ENCODE data around the gene MISP.

The MISP gene

GRCh38 chr19:788686-788982, 37.7 kb downstream of the MISP start:
- Histone ChIP-seq H3K18ac (ENCODE audit: low read length) (peak overlapping the region; percentile 68), H3K79me1 (ENCODE audit: low read length) (peaks cover 22% of the 10 kb centered on the region), H4K8ac (ENCODE audit: low read depth, low read length) (peak overlapping the region; percentile 50), H4K91ac (ENCODE audit: low read depth, low read length) (peak overlapping the region; percentile 95), H2BK5ac (ENCODE audit: low read depth, low read length, poor library complexity) (peak overlapping the region; percentile 88), H3K9ac (ENCODE audit: low read length) (peak overlapping the region; percentile 24), H3K79me2 (ENCODE audit: control insufficient read depth, insufficient read depth, low read length, poor library complexity) (no peaks in the 10 kb centered on the region), H3K4me2 (ENCODE audit: low read length) (peak overlapping the region; percentile 40), H3K4ac (ENCODE audit: low read depth, low read length) (no peak overlapping the region), H4K12ac (ENCODE audit: low read depth, low read length) (no peak overlapping the region), H3K27ac (ENCODE audit: low read depth, low read length) (peak overlapping the region; percentile 92), H2AK5ac (ENCODE audit: low read length) (no peak overlapping the region), H2BK120ac (ENCODE audit: insufficient read depth, low read length, poor library complexity) (peak overlapping the region; percentile 87), H3K23ac (ENCODE audit: low read length) (no peak overlapping the region), H2AFZ (ENCODE audit: insufficient read depth, low read length, poor library complexity) (peak overlapping the region; percentile 64), H3K14ac (ENCODE audit: low read length) (peak overlapping the region; percentile 78), H2BK12ac (ENCODE audit: low read length) (peak overlapping the region; percentile 93), H3K4me3 (ENCODE audit: low read depth, low read length) (no peak overlapping the region), H3K27me3 (ENCODE audit: insufficient read depth, low read length) (no peaks in the 10 kb centered on the region), H3K9me3 (ENCODE audit: insufficient read depth, low read depth, low read length) (no peaks in the 10 kb centered on the region), H3K4me1 (ENCODE audit: control insufficient read depth in 1 of 2, insufficient read depth in 2 of 2, low read length in 2 of 2) (peaks cover 19 to 21% of the 10 kb centered on the region in 2 experiments), H3K36me3 (ENCODE audit: control insufficient read depth in 1 of 2, insufficient read depth in 2 of 2, low read length in 2 of 2) (no peaks in the 10 kb centered on the region)
- DNase-seq, result no peak
- whole genome bisulfite sequencing (ENCODE audit: extremely low coverage, insufficient coverage, insufficient read length), result no CpG with 5 or more reads among the region's 11 CpGs

DNA sequence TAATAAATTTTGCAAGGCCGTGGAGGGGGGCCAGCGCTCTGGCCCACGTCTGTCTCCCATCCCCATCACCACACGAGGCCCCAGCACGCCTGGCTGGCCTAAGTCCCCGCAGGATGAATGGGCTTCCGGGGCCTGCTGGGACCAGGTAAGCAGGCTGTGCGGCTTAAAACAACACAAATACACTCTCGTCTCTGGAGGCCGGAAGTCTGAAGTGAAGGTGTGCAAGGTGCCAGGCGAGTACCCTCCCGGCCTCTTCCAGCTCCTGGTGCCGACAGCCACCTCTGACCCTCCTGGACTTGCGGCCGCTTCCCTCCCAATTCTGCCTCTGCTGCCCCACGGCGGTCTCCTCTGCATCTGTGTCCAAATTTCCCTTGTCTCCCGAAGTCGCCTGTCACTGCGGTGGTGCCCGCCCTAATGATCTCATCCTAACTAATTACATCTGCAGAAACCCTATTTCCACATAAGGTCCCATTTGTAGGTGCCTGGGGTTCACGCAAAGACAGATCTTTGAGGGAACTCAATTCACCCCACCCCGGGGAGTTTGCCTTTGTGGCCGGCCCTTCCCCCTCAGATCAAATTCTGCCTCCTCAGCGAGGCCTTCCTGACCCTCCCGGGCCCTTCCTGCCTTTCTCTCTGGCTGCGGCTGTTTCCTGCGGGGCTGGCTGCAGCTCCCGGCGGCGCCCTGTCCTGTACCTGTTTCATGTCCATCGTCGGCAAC, 38.2 kb downstream of the MISP start:
- Histone ChIP-seq H3K79me2 (ENCODE audit: control insufficient read depth, insufficient read depth, low read length, poor library complexity) (no peaks in the 10 kb centered on the region), H3K4me3 (ENCODE audit: low read depth, low read length) (no peak overlapping the region), H3K27ac (ENCODE audit: low read depth, low read length) (peak overlapping the region; percentile 92), H3K79me1 (ENCODE audit: low read length) (peaks cover 22% of the 10 kb centered on the region), H4K12ac (ENCODE audit: low read depth, low read length) (peak overlapping the region; percentile 49), H3K9ac (ENCODE audit: low read length) (peak overlapping the region; percentile 2), H3K9me3 (ENCODE audit: insufficient read depth, low read depth, low read length) (no peaks in the 10 kb centered on the region), H3K27me3 (ENCODE audit: insufficient read depth, low read length) (no peaks in the 10 kb centered on the region), H4K91ac (ENCODE audit: low read depth, low read length) (peak overlapping the region; percentile 95), H3K23ac (ENCODE audit: low read length) (no peak overlapping the region), H2BK5ac (ENCODE audit: low read depth, low read length, poor library complexity) (peak overlapping the region; percentile 88), H3K14ac (ENCODE audit: low read length) (peak overlapping the region; percentile 78), H2AFZ (ENCODE audit: insufficient read depth, low read length, poor library complexity) (peak overlapping the region; percentile 64), H3K4me1 (ENCODE audit: control insufficient read depth in 1 of 2, insufficient read depth in 2 of 2, low read length in 2 of 2) (peaks cover 19 to 21% of the 10 kb centered on the region in 2 experiments), H3K4ac (ENCODE audit: low read depth, low read length) (peak overlapping the region; percentile 44), H4K8ac (ENCODE audit: low read depth, low read length) (peak overlapping the region; percentile 50), H3K18ac (ENCODE audit: low read length) (peak overlapping the region; percentile 82), H3K4me2 (ENCODE audit: low read length) (peak overlapping the region; percentile 40), H2BK120ac (ENCODE audit: insufficient read depth, low read length, poor library complexity) (peak overlapping the region; percentile 87), H3K36me3 (ENCODE audit: control insufficient read depth in 1 of 2, insufficient read depth in 2 of 2, low read length in 2 of 2) (no peaks in the 10 kb centered on the region), H2BK12ac (ENCODE audit: low read length) (peak overlapping the region; percentile 93), H2AK5ac (ENCODE audit: low read length) (peak overlapping the region; percentile 59)
- WGBS (ENCODE audit: extremely low coverage, insufficient coverage, insufficient read length), result no CpG with 5 or more reads among the region's 33 CpGs
- DNase-seq, result no peak

GRCh38 chr19:789701-790060, 38.8 kb downstream of the MISP start:
- Histone ChIP-seq H2AFZ (ENCODE audit: insufficient read depth, low read length, poor library complexity) (peak overlapping the region; percentile 47), H3K27me3 (ENCODE audit: insufficient read depth, low read length) (no peaks in the 10 kb centered on the region), H2BK5ac (ENCODE audit: low read depth, low read length, poor library complexity) (peak overlapping the region; percentile 71), H4K8ac (ENCODE audit: low read depth, low read length) (peak overlapping the region; percentile 46), H2BK120ac (ENCODE audit: insufficient read depth, low read length, poor library complexity) (peak overlapping the region; percentile 55), H2AK5ac (ENCODE audit: low read length) (no peak overlapping the region), H3K36me3 (ENCODE audit: control insufficient read depth in 1 of 2, insufficient read depth in 2 of 2, low read length in 2 of 2) (no peaks in the 10 kb centered on the region), H3K18ac (ENCODE audit: low read length) (no peak overlapping the region), H3K4me2 (ENCODE audit: low read length) (peak overlapping the region; percentile 31), H3K23ac (ENCODE audit: low read length) (no peak overlapping the region), H3K79me1 (ENCODE audit: low read length) (peaks cover 22% of the 10 kb centered on the region), H3K79me2 (ENCODE audit: control insufficient read depth, insufficient read depth, low read length, poor library complexity) (no peaks in the 10 kb centered on the region), H3K4ac (ENCODE audit: low read depth, low read length) (peak overlapping the region; percentile 24), H4K91ac (ENCODE audit: low read depth, low read length) (peak overlapping the region; percentile 95), H4K12ac (ENCODE audit: low read depth, low read length) (no peak overlapping the region), H3K9ac (ENCODE audit: low read length) (no peak overlapping the region), H3K9me3 (ENCODE audit: insufficient read depth, low read depth, low read length) (no peaks in the 10 kb centered on the region), H3K27ac (ENCODE audit: low read depth, low read length) (peak overlapping the region; percentile 92), H3K14ac (ENCODE audit: low read length) (peak overlapping the region; percentile 13), H2BK12ac (ENCODE audit: low read length) (peak overlapping the region; percentile 89), H3K4me1 (ENCODE audit: control insufficient read depth in 1 of 2, insufficient read depth in 2 of 2, low read length in 2 of 2) (peaks cover 19 to 21% of the 10 kb centered on the region in 2 experiments), H3K4me3 (ENCODE audit: low read depth, low read length) (no peak overlapping the region)
- DNase-seq, result no peak
- no CpG with 5 or more reads among the region's 9 CpGs for WGBS (ENCODE audit: extremely low coverage, insufficient coverage, insufficient read length)

DNA sequence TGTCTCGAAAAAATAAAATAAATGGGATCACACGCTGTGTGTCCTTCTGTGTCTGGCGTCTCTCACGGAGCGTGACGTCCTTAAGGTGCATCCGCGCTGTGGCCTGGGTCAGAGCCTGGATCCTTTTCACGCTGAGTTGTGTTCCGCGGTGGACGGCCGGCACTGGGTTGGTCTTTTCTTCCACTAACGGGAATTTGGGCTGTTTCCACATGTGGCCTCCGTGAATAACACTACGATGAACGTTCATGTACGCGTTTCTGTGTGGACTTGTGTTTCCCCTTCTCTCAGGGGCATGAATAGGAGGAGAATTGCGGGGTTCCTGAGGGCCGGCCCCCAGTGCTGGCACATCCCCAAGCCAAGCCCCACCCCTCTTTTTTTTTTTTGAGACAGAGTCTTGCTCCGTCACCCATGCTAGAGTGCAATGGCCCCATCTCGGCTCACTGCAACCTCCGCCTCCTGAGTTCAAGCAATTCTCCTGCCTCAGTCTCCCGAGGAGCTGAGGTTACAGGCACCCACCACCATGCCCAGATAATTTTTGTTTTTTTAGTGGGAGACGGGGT, 40.2 kb downstream of the MISP start:
- no peak overlapping the region for H3K4me3 ChIP-seq (ENCODE audit: low read depth, low read length)
- H3K27ac ChIP-seq (ENCODE audit: low read depth, low read length), result no peak overlapping the region
- H3K18ac ChIP-seq (ENCODE audit: low read length), result no peak overlapping the region
- H3K4me1 ChIP-seq (ENCODE audit: control insufficient read depth in 1 of 2, insufficient read depth in 2 of 2, low read length in 2 of 2), result peaks cover 19 to 21% of the 10 kb centered on the region in 2 experiments
- H2BK120ac ChIP-seq (ENCODE audit: insufficient read depth, low read length, poor library complexity), result no peak overlapping the region
- no peaks in the 10 kb centered on the region for H3K79me2 ChIP-seq (ENCODE audit: control insufficient read depth, insufficient read depth, low read length, poor library complexity)
- no peak overlapping the region for H4K12ac ChIP-seq (ENCODE audit: low read depth, low read length)
- WGBS (ENCODE audit: extremely low coverage, insufficient coverage, insufficient read length), result no CpG with 5 or more reads among the region's 26 CpGs
- H4K91ac ChIP-seq (ENCODE audit: low read depth, low read length), result peak overlapping the region; percentile 21
- no peak overlapping the region for H3K23ac ChIP-seq (ENCODE audit: low read length)
- H3K27me3 ChIP-seq (ENCODE audit: insufficient read depth, low read length), result no peaks in the 10 kb centered on the region
- DNase-seq, result no peak
- H3K4ac ChIP-seq (ENCODE audit: low read depth, low read length), result no peak overlapping the region
- H2AK5ac ChIP-seq (ENCODE audit: low read length), result peak overlapping the region; percentile 10
- H2BK12ac ChIP-seq (ENCODE audit: low read length), result peak overlapping the region; percentile 37
- H2AFZ ChIP-seq (ENCODE audit: insufficient read depth, low read length, poor library complexity), result no peak overlapping the region
- no peak overlapping the region for H3K4me2 ChIP-seq (ENCODE audit: low read length)
- H3K9ac ChIP-seq (ENCODE audit: low read length), result no peak overlapping the region
- no peak overlapping the region for H2BK5ac ChIP-seq (ENCODE audit: low read depth, low read length, poor library complexity)
- no peaks in the 10 kb centered on the region for H3K9me3 ChIP-seq (ENCODE audit: insufficient read depth, low read depth, low read length)
- H3K14ac ChIP-seq (ENCODE audit: low read length), result peak overlapping the region; percentile 29
- H4K8ac ChIP-seq (ENCODE audit: low read depth, low read length), result no peak overlapping the region
- no peaks in the 10 kb centered on the region for H3K36me3 ChIP-seq (ENCODE audit: control insufficient read depth in 1 of 2, insufficient read depth in 2 of 2, low read length in 2 of 2)
- H3K79me1 ChIP-seq (ENCODE audit: low read length), result peaks cover 22% of the 10 kb centered on the region

All from trophoblast cell (in vitro differentiated cells and primary cell).